Stimulated activated naive CD8-positive, alpha-beta T cell treated with anti-CD3 and anti-CD28 coated beads, Interleukin-15, amount 100 ng/mL, for 72 hours (primary cell): Measurements from ENCODE around the gene KCNV2.

Source experiments
- ATAC-seq: fragments of 150-1000 bp; cut with Tn5 transposase; 2 replicates; pipeline ENCODE4 v1.10.0; 2021; ENCODE audit warnings: mild to moderate bottlenecking, moderate library complexity
- DNase-seq, 2 donors: peaks; one replicate each; pipeline ENCODE4 v3.0.0; 2021 to 2022
- H3K27ac Mint-ChIP-seq, 2 donors: one replicate each; pipeline ENCODE4 v1.8.0; 2022; ENCODE audit warnings: mild to moderate bottlenecking in 2 of 2, mixed read lengths in 2 of 2, moderate library complexity in 2 of 2
- H3K27me3 Mint-ChIP-seq: one replicate; pipeline ENCODE4 v1.8.0; 2022; ENCODE audit warnings: mixed read lengths
- H3K4me1 Mint-ChIP-seq: one replicate; pipeline ENCODE4 v1.8.0; 2022; ENCODE audit warnings: mild to moderate bottlenecking, mixed read lengths
- H3K4me3 Mint-ChIP-seq, 2 donors: one replicate each; pipeline ENCODE4 v1.8.0; 2022; ENCODE audit warnings: mild to moderate bottlenecking in 2 of 2, mixed read lengths in 2 of 2, moderate library complexity in 1 of 2
- H3K9me3 Mint-ChIP-seq, 2 donors: one replicate each; pipeline ENCODE4 v1.8.0; 2022; ENCODE audit warnings: mixed read lengths in 2 of 2

KCNV2 gene

DNA sequence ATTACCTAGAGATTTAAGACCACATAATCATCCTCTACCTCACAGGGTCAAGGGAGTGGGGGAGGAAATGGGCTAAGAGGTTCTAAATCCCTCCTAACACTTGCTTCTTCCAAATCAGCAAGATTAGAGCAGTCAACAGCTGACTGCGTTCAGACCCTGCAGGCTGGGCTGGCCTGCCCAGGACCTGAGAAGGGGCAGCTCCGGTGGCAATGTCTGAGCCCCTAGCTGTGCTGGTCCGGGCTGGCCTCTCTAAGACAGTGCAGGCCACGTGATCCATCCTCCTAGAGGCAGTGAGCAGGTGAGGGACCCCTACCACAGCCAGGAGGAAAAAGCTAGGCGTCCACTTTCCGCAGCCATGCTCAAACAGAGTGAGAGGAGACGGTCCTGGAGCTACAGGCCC lies at the start of gene KCNV2:
Gene KCNV2 (plus strand): TSS at position 126 of the 400 bp plus-strand sequence. CDS start 230 bp downstream, at position 356.
- H3K4me1 Mint-ChIP-seq = no peaks in the 10 kb centered on the region
- ATAC-seq (no peak), DNase-seq (no peak)
- no peak within 1 kb of the TSS for H3K4me3 Mint-ChIP-seq
- no peaks in the 10 kb centered on the region for H3K27me3 Mint-ChIP-seq
- H3K9me3 Mint-ChIP-seq = peaks cover 5 to 26% of the 10 kb centered on the region in 2 donors
- H3K27ac Mint-ChIP-seq = no peak within 1 kb of the TSS

- Mint-ChIP-seq H3K4me3 (no peak overlapping the region), H3K9me3 (no peaks in the 10 kb centered on the region), H3K27me3 (no peaks in the 10 kb centered on the region), H3K4me1 (no peaks in the 10 kb centered on the region), H3K27ac (no peak overlapping the region)
- DNase-seq (no peak), ATAC-seq (no peak)
These were observed 44.1 kb upstream of the KCNV2 start for GRCh38 chr9:2673161-2673560.

DNA sequence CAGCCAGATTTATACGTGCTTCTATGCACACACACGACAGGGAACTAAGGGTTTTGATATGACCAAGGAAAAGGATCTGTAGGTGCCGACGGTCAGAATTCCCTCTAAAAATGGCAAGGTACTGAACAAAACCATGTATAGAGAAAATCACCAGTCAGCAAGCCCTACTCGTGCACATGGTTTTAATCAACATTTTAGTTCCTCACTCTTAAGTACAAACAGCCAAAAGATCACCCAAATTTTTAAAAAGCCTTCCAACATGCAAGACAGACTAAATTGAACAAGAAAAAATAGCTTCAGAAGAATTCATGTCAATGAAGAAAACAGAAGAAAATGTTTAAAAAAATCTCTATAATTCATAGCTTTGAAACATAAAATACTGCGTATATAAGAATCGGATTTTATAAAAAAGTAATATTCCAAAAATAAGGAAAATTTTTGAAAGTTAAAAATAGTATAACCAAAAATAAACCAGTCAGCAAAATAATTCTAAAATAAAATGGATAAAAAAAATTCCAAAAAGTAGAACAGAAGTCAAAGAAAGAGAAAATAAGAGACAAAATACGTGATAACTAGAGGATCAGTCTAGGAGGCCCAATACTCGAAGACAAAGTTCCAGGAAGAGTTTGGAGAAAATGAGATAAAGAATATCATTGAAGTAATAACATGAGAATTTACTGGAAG lies 43.0 kb upstream of the KCNV2 start:
- no peaks in the 10 kb centered on the region for H3K9me3 Mint-ChIP-seq
- no peak overlapping the region for H3K27ac Mint-ChIP-seq
- ATAC-seq = no peak
- no peaks in the 10 kb centered on the region for H3K4me1 Mint-ChIP-seq
- H3K27me3 Mint-ChIP-seq = no peaks in the 10 kb centered on the region
- no peak for DNase-seq
- H3K4me3 Mint-ChIP-seq = no peak overlapping the region

- no peak for DNase-seq
- H3K4me3 Mint-ChIP-seq = no peak overlapping the region
- H3K27me3 Mint-ChIP-seq = no peaks in the 10 kb centered on the region
- H3K9me3 Mint-ChIP-seq = no peaks in the 10 kb centered on the region
- H3K27ac Mint-ChIP-seq = no peak overlapping the region
- H3K4me1 Mint-ChIP-seq = no peaks in the 10 kb centered on the region
- ATAC-seq = no peak
These were observed 41.5 kb upstream of the KCNV2 start for GRCh38 chr9:2675834-2676233.

GRCh38 chr9:2676466-2676865 lies 40.8 kb upstream of the KCNV2 start:
- ATAC-seq (no peak), DNase-seq (no peak)
- Mint-ChIP-seq H3K27me3 (no peaks in the 10 kb centered on the region), H3K27ac (no peak overlapping the region), H3K4me3 (no peak overlapping the region), H3K9me3 (no peaks in the 10 kb centered on the region), H3K4me1 (no peaks in the 10 kb centered on the region)

DNA sequence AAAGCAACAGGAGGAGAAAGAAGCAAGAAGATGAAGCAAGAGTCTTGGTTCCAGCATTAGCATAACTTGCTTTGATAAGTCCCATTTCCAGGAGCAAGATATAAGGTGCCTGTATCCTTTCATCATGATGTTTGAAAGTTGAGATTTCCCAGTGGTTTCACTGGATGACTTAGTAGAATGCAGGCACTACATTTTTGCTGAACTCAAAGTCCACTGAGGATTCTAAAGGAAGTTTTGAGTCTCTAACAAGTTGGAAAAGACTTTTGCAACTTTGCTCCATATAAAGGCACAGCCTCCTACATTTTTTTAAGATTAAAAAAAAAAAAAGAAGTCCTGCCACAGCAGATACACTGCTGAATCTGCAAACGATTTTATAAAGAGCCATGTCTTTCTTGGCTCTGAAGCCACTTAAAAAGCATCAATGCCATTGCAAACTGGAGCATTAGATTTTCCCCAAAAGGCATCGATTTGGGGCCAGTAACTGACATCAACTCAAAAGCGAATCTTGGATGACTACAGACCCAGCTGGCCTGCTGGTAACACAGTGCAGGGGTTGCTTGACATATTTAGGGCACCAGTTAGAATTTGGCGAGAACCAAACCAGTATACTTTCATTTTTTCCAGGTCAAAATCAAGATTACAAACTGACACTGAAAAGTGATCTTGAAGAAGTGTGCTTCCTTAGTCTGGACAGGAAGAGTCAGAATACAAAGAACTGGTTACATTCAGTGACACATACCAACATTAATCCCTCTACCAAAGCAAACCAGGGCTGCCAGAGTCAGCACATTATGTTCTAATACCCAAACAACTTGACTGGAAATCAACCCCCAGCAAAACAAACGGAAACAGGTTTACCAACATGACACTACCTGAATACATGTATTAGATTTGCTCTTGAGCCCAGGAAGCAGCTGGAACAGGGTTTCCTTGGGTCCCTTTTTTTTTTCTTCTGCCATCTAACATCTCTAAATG lies 39.1 kb upstream of the KCNV2 start:
- DNase-seq (no peak), ATAC-seq (no peak)
- Mint-ChIP-seq H3K4me1 (no peaks in the 10 kb centered on the region), H3K27me3 (no peaks in the 10 kb centered on the region), H3K4me3 (no peak overlapping the region), H3K9me3 (no peaks in the 10 kb centered on the region), H3K27ac (no peak overlapping the region)

DNA sequence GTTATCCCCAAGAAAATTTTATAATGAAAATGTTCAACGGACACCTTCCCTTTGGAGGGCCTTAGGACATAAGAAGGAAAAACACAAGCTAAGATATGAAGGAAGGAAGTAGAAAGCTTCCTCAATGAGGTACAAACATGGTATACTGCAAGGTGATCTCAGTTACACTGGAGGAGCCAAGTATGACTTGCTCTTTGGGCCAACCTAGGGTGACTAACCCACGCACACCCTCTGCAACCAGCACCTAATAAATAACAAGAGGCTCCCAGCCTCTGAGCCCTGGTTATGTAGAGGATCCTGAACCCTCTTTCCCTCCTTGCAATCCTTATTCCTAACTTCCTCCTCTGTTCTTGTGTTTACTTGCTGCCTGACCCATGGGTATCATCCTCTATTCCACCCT lies 38.3 kb upstream of the KCNV2 start:
- Mint-ChIP-seq H3K27me3 (no peaks in the 10 kb centered on the region), H3K27ac (no peak overlapping the region), H3K9me3 (no peaks in the 10 kb centered on the region), H3K4me3 (no peak overlapping the region), H3K4me1 (no peaks in the 10 kb centered on the region)
- DNase-seq (no peak), ATAC-seq (no peak)

- Mint-ChIP-seq H3K4me3 (no peak overlapping the region), H3K27ac (no peak overlapping the region), H3K27me3 (no peaks in the 10 kb centered on the region), H3K9me3 (no peaks in the 10 kb centered on the region), H3K4me1 (no peaks in the 10 kb centered on the region)
- ATAC-seq (no peak), DNase-seq (no peak)
These were observed 35.3 kb upstream of the KCNV2 start for GRCh38 chr9:2681981-2682380.

- H3K4me1 Mint-ChIP-seq = no peaks in the 10 kb centered on the region
- DNase-seq (no peak), ATAC-seq (no peak)
- H3K27ac Mint-ChIP-seq = no peak overlapping the region
- no peaks in the 10 kb centered on the region for H3K9me3 Mint-ChIP-seq
- no peak overlapping the region for H3K4me3 Mint-ChIP-seq
- H3K27me3 Mint-ChIP-seq = no peaks in the 10 kb centered on the region
These were observed 30.4 kb upstream of the KCNV2 start for GRCh38 chr9:2686911-2687310.

- ATAC-seq (no peak), DNase-seq (no peak)
- no peaks in the 10 kb centered on the region for H3K27me3 Mint-ChIP-seq
- no peaks in the 10 kb centered on the region for H3K4me1 Mint-ChIP-seq
- no peaks in the 10 kb centered on the region for H3K9me3 Mint-ChIP-seq
- H3K4me3 Mint-ChIP-seq = no peak overlapping the region
- H3K27ac Mint-ChIP-seq = no peak overlapping the region
These were observed 28.7 kb upstream of the KCNV2 start for GRCh38 chr9:2688636-2689035.

DNA sequence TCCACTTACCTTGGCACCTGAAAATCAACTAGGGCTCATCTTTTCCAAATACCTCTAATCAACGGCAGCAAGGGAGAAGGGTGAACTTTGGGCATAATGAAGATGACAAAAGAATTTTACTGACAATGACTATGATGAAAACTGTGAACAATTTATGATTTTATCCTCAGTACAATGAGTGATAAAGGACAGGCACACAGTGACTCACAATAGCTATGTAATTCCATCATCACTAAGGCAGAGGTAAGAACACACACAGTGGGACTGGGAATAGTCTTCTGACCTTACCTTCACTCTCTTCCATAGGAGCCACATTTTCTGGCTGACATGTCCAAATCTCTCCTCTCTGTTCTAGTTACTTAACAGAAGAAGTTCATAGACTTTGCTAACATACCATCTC lies 26.1 kb upstream of the KCNV2 start:
- ATAC-seq (no peak), DNase-seq (no peak)
- H3K27me3 Mint-ChIP-seq = no peaks in the 10 kb centered on the region
- no peaks in the 10 kb centered on the region for H3K9me3 Mint-ChIP-seq
- no peak overlapping the region for H3K27ac Mint-ChIP-seq
- H3K4me3 Mint-ChIP-seq = no peak overlapping the region
- no peaks in the 10 kb centered on the region for H3K4me1 Mint-ChIP-seq

GRCh38 chr9:2691626-2692025 lies 25.7 kb upstream of the KCNV2 start:
- no peaks in the 10 kb centered on the region for H3K9me3 Mint-ChIP-seq
- DNase-seq (no peak), ATAC-seq (no peak)
- H3K4me3 Mint-ChIP-seq = no peak overlapping the region
- no peaks in the 10 kb centered on the region for H3K4me1 Mint-ChIP-seq
- H3K27me3 Mint-ChIP-seq = no peaks in the 10 kb centered on the region
- H3K27ac Mint-ChIP-seq = no peak overlapping the region

DNA sequence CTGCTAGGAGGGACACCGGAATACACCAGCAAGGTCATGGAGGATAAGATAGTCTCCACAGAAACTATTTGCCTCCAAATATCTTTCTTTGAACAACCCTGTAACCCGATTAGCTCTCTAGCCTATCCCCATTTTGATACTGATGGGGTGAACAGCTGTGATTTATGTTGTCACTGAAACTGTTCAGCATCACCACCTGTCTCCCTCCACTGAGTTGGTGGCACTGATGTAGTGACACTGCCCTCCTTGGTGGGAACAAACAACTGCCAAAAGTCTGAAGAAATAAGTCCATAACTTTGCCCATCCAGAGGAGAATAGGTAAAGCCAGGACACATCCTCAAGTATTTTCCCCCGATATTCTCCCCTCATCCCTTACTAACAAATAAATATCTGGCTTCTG lies 24.3 kb upstream of the KCNV2 start:
- ATAC-seq = no peak
- H3K9me3 Mint-ChIP-seq = no peaks in the 10 kb centered on the region
- H3K4me3 Mint-ChIP-seq = no peak overlapping the region
- no peaks in the 10 kb centered on the region for H3K4me1 Mint-ChIP-seq
- no peaks in the 10 kb centered on the region for H3K27me3 Mint-ChIP-seq
- no peak overlapping the region for H3K27ac Mint-ChIP-seq
- no peak for DNase-seq

DNA sequence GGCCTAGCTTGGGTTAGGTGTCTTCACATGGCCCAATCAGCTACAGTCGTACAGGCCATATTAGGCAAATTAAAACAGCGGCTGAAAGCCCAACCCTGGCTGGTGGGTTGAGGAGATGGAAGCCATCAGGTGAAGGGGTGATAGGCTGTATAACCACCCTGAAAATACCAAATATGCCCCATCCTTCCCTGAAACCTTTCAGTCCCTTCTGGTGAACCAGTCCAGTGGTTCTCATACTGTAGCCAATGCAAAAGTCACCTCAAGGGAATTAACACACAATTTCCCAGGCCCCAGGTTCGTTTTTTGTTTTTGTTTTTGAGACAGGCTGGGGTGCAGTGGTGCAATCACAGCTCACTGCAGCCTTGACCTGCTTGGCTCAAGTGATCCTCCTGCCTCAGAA lies 19.8 kb upstream of the KCNV2 start:
- Mint-ChIP-seq H3K27ac (no peak overlapping the region), H3K9me3 (no peaks in the 10 kb centered on the region), H3K4me3 (no peak overlapping the region), H3K27me3 (no peaks in the 10 kb centered on the region), H3K4me1 (no peaks in the 10 kb centered on the region)
- DNase-seq (no peak), ATAC-seq (no peak)

GRCh38 chr9:2700398-2700797 lies 16.9 kb upstream of the KCNV2 start:
- Mint-ChIP-seq H3K9me3 (no peaks in the 10 kb centered on the region), H3K27ac (no peak overlapping the region), H3K27me3 (no peaks in the 10 kb centered on the region), H3K4me1 (no peaks in the 10 kb centered on the region), H3K4me3 (no peak overlapping the region)
- DNase-seq = no peak
- ATAC-seq = no peak

DNA sequence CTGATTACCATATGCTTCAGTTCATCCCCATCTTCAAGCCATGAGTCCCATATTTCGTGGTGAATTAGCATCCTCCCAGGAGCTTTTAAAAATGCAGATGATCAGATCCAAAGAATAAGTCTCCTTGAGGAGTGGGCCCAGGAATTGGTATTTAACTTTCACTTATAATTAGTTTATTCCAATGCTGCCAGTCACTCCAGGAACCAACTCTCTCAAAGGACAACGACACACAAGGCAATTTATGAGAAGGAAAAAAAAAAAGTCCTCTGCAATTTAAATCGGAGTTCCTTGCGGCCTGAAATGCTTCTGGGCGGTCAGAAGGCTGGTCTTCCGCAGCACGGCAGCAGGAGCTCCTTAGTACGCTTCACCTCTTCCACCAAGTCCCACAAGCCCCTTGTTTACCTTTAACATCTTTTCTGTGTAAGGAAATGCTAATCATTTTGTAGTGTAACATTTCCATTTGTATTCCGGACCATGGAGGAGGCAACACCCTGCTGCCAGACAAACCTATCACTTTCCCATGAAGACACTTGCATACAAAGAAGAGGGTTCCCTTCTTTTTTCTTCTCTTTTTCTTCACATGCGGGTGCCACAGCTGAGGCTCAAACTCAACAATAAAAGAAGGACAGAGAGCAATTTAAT lies 16.3 kb upstream of the KCNV2 start:
- Mint-ChIP-seq H3K27ac (no peak overlapping the region), H3K27me3 (no peaks in the 10 kb centered on the region), H3K4me3 (no peak overlapping the region), H3K4me1 (no peaks in the 10 kb centered on the region), H3K9me3 (no peaks in the 10 kb centered on the region)
- no peak for DNase-seq
- ATAC-seq = no peak
